WTC11 (cell line): ENCODE results near the gene UNC13D. TPM values are rescaled to one million over a fixed set of nuclear protein-coding genes. Genes with fewer than 3 reads are reported as not detected.

ENCODE experiments used
- ATAC-seq: fragments of 200-7000 bp; cut with Tn5 transposase; 2 replicates; pipeline ENCODE4 v1.10.0; 2021; ENCODE audit warnings: mild to moderate bottlenecking, moderate library complexity
- CTCF ChIA-PET: fragments of 300-600 bp; sonication (Branson Sonifier 250); formaldehyde crosslinking; loops from one replicate; lab custom pipeline; 2021; ENCODE audit warnings: antibody characterized with exemption; lab: Charles Lee
- POLR2A ChIA-PET: fragments of 350-600 bp; sonication (Branson Sonifier 250); formaldehyde crosslinking; loops from one replicate; lab custom pipeline; 2021; ENCODE audit warnings: antibody characterized with exemption; lab: Charles Lee
- DNase-seq: peaks from one replicate; pipeline ENCODE4 v3.0.0; 2021; ENCODE audit warnings: low spot score
- H3K27ac Mint-ChIP-seq: 2 replicates; pipeline ENCODE4 v1.8.0; 2021; ENCODE audit warnings: mixed read lengths
- H3K27me3 Mint-ChIP-seq: 2 replicates; pipeline ENCODE4 v1.8.0; 2021; ENCODE audit warnings: low read depth, mild to moderate bottlenecking, moderate library complexity, mixed read lengths
- H3K36me3 Mint-ChIP-seq: 2 replicates; pipeline ENCODE4 v1.8.0; 2021; ENCODE audit warnings: mixed read lengths
- H3K4me1 Mint-ChIP-seq: 2 replicates; pipeline ENCODE4 v1.8.0; 2022; ENCODE audit warnings: mixed read lengths
- H3K4me3 Mint-ChIP-seq: 2 replicates; pipeline ENCODE4 v1.8.0; 2021; ENCODE audit warnings: mild to moderate bottlenecking, moderate library complexity, mixed read lengths
- H3K9me3 Mint-ChIP-seq: 2 replicates; pipeline ENCODE4 v1.8.0; 2021; ENCODE audit warnings: mixed read lengths
- ATF1 ChIP-seq: sonication (generic); formaldehyde crosslinking; IDR thresholded peaks from 2 replicates; pipeline ENCODE4 v1.8.1; 2023; ENCODE audit warnings: mild to moderate bottlenecking, moderate library complexity, missing genetic modification reagents
- FOXJ3 ChIP-seq: sonication (generic); formaldehyde crosslinking; IDR thresholded peaks from 2 replicates; pipeline ENCODE4 v1.9.0; 2021; ENCODE audit warnings: missing genetic modification reagents, mild to moderate bottlenecking, borderline replicate concordance
- IRF2 ChIP-seq: sonication (generic); formaldehyde crosslinking; IDR thresholded peaks from 2 replicates; pipeline ENCODE4 v1.8.0; 2022; ENCODE audit warnings: low read depth, missing genetic modification reagents, borderline replicate concordance
- SMAD3 ChIP-seq: sonication (generic); formaldehyde crosslinking; IDR thresholded peaks from 2 replicates; pipeline ENCODE4 v1.8.0; 2022; ENCODE audit warnings: missing genetic modification reagents, mild to moderate bottlenecking, borderline replicate concordance
- ZBTB21 ChIP-seq: sonication (generic); formaldehyde crosslinking; IDR thresholded peaks from 2 replicates; pipeline ENCODE4 v1.8.1; 2023; ENCODE audit warnings: mild to moderate bottlenecking, missing genetic modification reagents, borderline replicate concordance
- ZNF219 ChIP-seq: sonication (generic); formaldehyde crosslinking; IDR thresholded peaks from 2 replicates; pipeline ENCODE4 v1.8.0; 2023; ENCODE audit warnings: missing genetic modification reagents, mild to moderate bottlenecking, borderline replicate concordance
- ZNF396 ChIP-seq: fragments of 250-450 bp; sonication (Bioruptor Pico); IDR thresholded peaks from 2 replicates; pipeline ENCODE4 v1.8.0; 2021; ENCODE audit warnings: mild to moderate bottlenecking, moderate library complexity, borderline replicate concordance
- ZNF416 ChIP-seq: fragments of 250-450 bp; sonication (Bioruptor Pico); IDR thresholded peaks from 2 replicates; pipeline ENCODE4 v1.9.0; 2021; ENCODE audit warnings: mild to moderate bottlenecking, inconsistent platforms
- total RNA-seq: library from RNA; stranded (reverse); gene quantifications from 3 replicates; pipeline ENCODE4 v1.2.3, GENCODE V29; 2021
- TF ChIP-seq, protein P1 (sequence below): sonication (generic); formaldehyde crosslinking; IDR thresholded peaks from 2 replicates; pipeline ENCODE4 v1.8.1; 2022; ENCODE audit warnings: low read depth, mild to moderate bottlenecking, moderate library complexity, missing genetic modification reagents, borderline replicate concordance
- TF ChIP-seq, protein P2 (sequence below): sonication (generic); formaldehyde crosslinking; IDR thresholded peaks from 2 replicates; pipeline ENCODE4 v1.8.0; 2022; ENCODE audit warnings: mild to moderate bottlenecking, missing genetic modification reagents
- TF ChIP-seq, protein P3 (sequence below): sonication (generic); formaldehyde crosslinking; IDR thresholded peaks from 2 replicates; pipeline ENCODE4 v1.8.0; 2023; ENCODE audit warnings: missing genetic modification reagents, mild to moderate bottlenecking, borderline replicate concordance
- TF ChIP-seq, protein P4 (sequence below): sonication (generic); formaldehyde crosslinking; conservative IDR thresholded peaks from 2 replicates; pipeline ENCODE4 v1.8.1; 2023; ENCODE audit warnings: mild to moderate bottlenecking, low read depth, missing genetic modification reagents, moderate library complexity
- TF ChIP-seq, protein P5 (sequence below): fragments of 250-450 bp; sonication (Bioruptor Pico); IDR thresholded peaks from 2 replicates; pipeline ENCODE4 v1.9.0; 2021; ENCODE audit warnings: moderate library complexity, mild to moderate bottlenecking, inconsistent platforms, borderline replicate concordance
- TF ChIP-seq, protein P6 (sequence below): fragments of 250-450 bp; sonication (Bioruptor Pico); IDR thresholded peaks from 2 replicates; pipeline ENCODE4 v1.9.0; 2021; ENCODE audit warnings: mild to moderate bottlenecking, borderline replicate concordance
- TF ChIP-seq, protein P7 (sequence below): sonication (generic); formaldehyde crosslinking; IDR thresholded peaks from 2 replicates; pipeline ENCODE4 v1.8.1; 2022; ENCODE audit warnings: low read depth, missing genetic modification reagents, borderline replicate concordance
- TF ChIP-seq, protein P8 (sequence below): sonication (generic); formaldehyde crosslinking; conservative IDR thresholded peaks from 2 replicates; pipeline ENCODE4 v1.8.1; 2022; ENCODE audit warnings: mild to moderate bottlenecking, missing genetic modification reagents

Gene UNC13D
- total RNA-seq, 1 experiment from 2014 or later, result 13.1 TPM

DNA sequence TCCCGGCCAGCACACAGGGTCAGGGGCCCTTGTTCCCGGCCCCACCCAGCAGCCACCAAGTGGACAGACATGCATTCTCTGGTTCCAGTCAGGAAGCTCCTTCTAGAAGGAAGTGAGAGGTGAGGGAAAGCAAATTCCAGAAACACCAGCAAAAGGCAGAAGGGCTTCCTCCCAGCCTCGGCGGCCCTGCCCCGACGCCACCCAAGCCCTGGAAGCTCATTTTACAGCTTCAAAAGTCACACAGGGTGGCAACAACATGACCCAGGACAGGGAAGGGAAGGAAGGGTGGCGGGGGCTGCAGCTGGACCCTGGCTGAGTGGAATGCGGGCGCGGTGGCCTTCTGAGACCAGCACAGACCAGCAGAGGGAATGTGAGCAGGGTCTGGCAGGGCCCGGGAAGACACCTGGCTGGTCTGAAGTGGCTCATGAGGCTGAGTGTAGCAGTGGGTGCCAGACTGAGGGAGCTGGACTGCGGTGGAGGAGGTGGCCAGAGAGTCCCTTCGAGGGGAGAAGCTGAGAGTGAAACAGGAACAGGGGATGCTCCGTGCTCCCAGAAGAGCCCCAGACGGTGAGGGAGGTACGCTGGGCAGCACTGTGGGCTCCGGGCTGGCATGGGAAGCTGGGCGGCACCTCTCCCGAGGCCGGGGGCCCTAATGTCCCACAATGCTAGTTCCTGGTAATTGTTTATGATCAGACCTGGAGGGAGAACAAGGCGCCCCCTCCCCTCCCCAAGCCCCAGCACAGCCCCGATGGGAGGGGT lies 1.9 kb upstream of the UNC13D start:
- H3K4me3 Mint-ChIP-seq, result no peak overlapping the region
- no peaks in the 10 kb centered on the region for H3K27me3 Mint-ChIP-seq
- ATAC-seq, result no peak
- no peak for DNase-seq
- H3K4me1 Mint-ChIP-seq, result peaks cover 21% of the 10 kb centered on the region
- peak overlapping the region; percentile 90 for H3K27ac Mint-ChIP-seq
- CTCF ChIA-PET, result interaction anchor here (0.6 to 8.8 kb wide), 22 partner anchors 9 to 434 kb away, joined by 3 to 180 read pairs (median 6); partner anchors contain the start of genes ACOX1, GALK1, SMIM5 and TEN1
- H3K9me3 Mint-ChIP-seq, result no peaks in the 10 kb centered on the region
- POLR2A ChIA-PET, result interaction anchor here (2.7 kb wide), 1 partner anchor 9 kb away, joined by 12 read pairs; the partner anchor contains the start of gene WBP2
- peaks cover 27% of the 10 kb centered on the region for H3K36me3 Mint-ChIP-seq
- TF ChIP-seq ATF1 (CRISPR knock-in tag) (no peak), ZBTB21 (CRISPR knock-in tag) (no peak), ZNF396 (no peak), ZNF416 (CRISPR knock-in tag) (no peak), FOXJ3 (CRISPR knock-in tag) (no peak), SMAD3 (CRISPR knock-in tag) (no peak), ZNF219 (CRISPR knock-in tag) (no peak), IRF2 (CRISPR knock-in tag) (no peak)
- TF ChIP-seq, protein P1, sequence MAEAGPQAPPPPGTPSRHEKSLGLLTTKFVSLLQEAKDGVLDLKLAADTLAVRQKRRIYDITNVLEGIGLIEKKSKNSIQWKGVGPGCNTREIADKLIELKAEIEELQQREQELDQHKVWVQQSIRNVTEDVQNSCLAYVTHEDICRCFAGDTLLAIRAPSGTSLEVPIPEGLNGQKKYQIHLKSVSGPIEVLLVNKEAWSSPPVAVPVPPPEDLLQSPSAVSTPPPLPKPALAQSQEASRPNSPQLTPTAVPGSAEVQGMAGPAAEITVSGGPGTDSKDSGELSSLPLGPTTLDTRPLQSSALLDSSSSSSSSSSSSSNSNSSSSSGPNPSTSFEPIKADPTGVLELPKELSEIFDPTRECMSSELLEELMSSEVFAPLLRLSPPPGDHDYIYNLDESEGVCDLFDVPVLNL, result no peak
- TF ChIP-seq, protein P2, sequence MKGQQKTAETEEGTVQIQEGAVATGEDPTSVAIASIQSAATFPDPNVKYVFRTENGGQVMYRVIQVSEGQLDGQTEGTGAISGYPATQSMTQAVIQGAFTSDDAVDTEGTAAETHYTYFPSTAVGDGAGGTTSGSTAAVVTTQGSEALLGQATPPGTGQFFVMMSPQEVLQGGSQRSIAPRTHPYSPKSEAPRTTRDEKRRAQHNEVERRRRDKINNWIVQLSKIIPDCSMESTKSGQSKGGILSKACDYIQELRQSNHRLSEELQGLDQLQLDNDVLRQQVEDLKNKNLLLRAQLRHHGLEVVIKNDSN, result no peak
- TF ChIP-seq, protein P3, sequence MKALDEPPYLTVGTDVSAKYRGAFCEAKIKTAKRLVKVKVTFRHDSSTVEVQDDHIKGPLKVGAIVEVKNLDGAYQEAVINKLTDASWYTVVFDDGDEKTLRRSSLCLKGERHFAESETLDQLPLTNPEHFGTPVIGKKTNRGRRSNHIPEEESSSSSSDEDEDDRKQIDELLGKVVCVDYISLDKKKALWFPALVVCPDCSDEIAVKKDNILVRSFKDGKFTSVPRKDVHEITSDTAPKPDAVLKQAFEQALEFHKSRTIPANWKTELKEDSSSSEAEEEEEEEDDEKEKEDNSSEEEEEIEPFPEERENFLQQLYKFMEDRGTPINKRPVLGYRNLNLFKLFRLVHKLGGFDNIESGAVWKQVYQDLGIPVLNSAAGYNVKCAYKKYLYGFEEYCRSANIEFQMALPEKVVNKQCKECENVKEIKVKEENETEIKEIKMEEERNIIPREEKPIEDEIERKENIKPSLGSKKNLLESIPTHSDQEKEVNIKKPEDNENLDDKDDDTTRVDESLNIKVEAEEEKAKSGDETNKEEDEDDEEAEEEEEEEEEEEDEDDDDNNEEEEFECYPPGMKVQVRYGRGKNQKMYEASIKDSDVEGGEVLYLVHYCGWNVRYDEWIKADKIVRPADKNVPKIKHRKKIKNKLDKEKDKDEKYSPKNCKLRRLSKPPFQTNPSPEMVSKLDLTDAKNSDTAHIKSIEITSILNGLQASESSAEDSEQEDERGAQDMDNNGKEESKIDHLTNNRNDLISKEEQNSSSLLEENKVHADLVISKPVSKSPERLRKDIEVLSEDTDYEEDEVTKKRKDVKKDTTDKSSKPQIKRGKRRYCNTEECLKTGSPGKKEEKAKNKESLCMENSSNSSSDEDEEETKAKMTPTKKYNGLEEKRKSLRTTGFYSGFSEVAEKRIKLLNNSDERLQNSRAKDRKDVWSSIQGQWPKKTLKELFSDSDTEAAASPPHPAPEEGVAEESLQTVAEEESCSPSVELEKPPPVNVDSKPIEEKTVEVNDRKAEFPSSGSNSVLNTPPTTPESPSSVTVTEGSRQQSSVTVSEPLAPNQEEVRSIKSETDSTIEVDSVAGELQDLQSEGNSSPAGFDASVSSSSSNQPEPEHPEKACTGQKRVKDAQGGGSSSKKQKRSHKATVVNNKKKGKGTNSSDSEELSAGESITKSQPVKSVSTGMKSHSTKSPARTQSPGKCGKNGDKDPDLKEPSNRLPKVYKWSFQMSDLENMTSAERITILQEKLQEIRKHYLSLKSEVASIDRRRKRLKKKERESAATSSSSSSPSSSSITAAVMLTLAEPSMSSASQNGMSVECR (CRISPR knock-in tag), result no peak
- TF ChIP-seq, protein P4, sequence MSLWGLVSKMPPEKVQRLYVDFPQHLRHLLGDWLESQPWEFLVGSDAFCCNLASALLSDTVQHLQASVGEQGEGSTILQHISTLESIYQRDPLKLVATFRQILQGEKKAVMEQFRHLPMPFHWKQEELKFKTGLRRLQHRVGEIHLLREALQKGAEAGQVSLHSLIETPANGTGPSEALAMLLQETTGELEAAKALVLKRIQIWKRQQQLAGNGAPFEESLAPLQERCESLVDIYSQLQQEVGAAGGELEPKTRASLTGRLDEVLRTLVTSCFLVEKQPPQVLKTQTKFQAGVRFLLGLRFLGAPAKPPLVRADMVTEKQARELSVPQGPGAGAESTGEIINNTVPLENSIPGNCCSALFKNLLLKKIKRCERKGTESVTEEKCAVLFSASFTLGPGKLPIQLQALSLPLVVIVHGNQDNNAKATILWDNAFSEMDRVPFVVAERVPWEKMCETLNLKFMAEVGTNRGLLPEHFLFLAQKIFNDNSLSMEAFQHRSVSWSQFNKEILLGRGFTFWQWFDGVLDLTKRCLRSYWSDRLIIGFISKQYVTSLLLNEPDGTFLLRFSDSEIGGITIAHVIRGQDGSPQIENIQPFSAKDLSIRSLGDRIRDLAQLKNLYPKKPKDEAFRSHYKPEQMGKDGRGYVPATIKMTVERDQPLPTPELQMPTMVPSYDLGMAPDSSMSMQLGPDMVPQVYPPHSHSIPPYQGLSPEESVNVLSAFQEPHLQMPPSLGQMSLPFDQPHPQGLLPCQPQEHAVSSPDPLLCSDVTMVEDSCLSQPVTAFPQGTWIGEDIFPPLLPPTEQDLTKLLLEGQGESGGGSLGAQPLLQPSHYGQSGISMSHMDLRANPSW (CRISPR knock-in tag), result no peak
- TF ChIP-seq, protein P5, sequence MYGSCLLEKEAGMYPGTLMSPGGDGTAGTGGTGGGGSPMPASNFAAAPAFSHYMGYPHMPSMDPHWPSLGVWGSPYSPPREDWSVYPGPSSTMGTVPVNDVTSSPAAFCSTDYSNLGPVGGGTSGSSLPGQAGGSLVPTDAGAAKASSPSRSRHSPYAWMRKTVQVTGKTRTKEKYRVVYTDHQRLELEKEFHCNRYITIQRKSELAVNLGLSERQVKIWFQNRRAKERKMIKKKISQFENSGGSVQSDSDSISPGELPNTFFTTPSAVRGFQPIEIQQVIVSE (CRISPR knock-in tag), result no peak
- TF ChIP-seq, protein P6, sequence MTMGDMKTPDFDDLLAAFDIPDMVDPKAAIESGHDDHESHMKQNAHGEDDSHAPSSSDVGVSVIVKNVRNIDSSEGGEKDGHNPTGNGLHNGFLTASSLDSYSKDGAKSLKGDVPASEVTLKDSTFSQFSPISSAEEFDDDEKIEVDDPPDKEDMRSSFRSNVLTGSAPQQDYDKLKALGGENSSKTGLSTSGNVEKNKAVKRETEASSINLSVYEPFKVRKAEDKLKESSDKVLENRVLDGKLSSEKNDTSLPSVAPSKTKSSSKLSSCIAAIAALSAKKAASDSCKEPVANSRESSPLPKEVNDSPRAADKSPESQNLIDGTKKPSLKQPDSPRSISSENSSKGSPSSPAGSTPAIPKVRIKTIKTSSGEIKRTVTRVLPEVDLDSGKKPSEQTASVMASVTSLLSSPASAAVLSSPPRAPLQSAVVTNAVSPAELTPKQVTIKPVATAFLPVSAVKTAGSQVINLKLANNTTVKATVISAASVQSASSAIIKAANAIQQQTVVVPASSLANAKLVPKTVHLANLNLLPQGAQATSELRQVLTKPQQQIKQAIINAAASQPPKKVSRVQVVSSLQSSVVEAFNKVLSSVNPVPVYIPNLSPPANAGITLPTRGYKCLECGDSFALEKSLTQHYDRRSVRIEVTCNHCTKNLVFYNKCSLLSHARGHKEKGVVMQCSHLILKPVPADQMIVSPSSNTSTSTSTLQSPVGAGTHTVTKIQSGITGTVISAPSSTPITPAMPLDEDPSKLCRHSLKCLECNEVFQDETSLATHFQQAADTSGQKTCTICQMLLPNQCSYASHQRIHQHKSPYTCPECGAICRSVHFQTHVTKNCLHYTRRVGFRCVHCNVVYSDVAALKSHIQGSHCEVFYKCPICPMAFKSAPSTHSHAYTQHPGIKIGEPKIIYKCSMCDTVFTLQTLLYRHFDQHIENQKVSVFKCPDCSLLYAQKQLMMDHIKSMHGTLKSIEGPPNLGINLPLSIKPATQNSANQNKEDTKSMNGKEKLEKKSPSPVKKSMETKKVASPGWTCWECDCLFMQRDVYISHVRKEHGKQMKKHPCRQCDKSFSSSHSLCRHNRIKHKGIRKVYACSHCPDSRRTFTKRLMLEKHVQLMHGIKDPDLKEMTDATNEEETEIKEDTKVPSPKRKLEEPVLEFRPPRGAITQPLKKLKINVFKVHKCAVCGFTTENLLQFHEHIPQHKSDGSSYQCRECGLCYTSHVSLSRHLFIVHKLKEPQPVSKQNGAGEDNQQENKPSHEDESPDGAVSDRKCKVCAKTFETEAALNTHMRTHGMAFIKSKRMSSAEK (CRISPR knock-in tag), result no peak
- TF ChIP-seq, protein P7, sequence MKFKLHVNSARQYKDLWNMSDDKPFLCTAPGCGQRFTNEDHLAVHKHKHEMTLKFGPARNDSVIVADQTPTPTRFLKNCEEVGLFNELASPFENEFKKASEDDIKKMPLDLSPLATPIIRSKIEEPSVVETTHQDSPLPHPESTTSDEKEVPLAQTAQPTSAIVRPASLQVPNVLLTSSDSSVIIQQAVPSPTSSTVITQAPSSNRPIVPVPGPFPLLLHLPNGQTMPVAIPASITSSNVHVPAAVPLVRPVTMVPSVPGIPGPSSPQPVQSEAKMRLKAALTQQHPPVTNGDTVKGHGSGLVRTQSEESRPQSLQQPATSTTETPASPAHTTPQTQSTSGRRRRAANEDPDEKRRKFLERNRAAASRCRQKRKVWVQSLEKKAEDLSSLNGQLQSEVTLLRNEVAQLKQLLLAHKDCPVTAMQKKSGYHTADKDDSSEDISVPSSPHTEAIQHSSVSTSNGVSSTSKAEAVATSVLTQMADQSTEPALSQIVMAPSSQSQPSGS (CRISPR knock-in tag), result no peak
- TF ChIP-seq, protein P8, sequence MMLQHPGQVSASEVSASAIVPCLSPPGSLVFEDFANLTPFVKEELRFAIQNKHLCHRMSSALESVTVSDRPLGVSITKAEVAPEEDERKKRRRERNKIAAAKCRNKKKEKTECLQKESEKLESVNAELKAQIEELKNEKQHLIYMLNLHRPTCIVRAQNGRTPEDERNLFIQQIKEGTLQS (CRISPR knock-in tag), result no peak
